Left renal pelvis (tissue), 4 donors: ENCODE results near the gene ZFP36L2. TPM values are rescaled to one million over a fixed set of nuclear protein-coding genes. Genes with fewer than 3 reads are reported as not detected.

ENCODE experiments used
- DNase-seq, 4 donors: peaks; one replicate each; pipeline ENCODE4 v3.0.0-alpha.2; 2013; ENCODE audit warnings: low read depth in 4 of 4, low spot score in 3 of 4
- polyA plus RNA-seq, 4 donors: library from polyadenylated mRNA; unstranded; fragments of 120-200 nt; gene quantifications; one replicate each; pipeline ENCODE4 v1.2.1, GENCODE V29; 2013; ENCODE audit not compliant: insufficient read length in 4 of 4

ZFP36L2 gene
- polyA plus RNA-seq, 4 donors = 97.0 to 112 (median 104) TPM

- DNase-seq = no peak
These were observed 1.8 kb downstream of the ZFP36L2 start for GRCh38 chr2:43224571-43225092.

DNA sequence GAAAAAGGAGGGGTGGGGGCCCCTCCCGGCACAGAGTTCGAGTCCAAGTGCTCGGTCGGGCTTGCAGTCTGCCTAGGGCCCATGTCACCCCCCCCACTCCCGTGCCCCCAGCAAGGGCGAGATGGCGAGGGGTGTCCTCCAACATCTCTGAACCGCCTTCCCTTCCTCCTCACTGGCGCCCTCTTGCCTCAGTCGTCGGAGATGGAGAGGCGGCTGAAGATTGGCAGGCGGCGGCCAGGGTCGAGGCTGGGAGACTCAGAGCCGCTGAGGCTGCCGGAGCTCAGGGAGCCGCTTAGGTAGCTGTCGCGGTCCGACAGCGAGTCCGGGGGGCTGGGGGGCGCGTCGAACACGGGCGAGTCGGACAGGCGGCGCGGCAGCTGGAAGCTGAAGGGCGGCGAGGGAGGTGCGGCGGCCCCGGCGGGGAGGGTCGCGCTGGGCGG lies 2.3 kb downstream of the ZFP36L2 start:
- no peak for DNase-seq

DNA sequence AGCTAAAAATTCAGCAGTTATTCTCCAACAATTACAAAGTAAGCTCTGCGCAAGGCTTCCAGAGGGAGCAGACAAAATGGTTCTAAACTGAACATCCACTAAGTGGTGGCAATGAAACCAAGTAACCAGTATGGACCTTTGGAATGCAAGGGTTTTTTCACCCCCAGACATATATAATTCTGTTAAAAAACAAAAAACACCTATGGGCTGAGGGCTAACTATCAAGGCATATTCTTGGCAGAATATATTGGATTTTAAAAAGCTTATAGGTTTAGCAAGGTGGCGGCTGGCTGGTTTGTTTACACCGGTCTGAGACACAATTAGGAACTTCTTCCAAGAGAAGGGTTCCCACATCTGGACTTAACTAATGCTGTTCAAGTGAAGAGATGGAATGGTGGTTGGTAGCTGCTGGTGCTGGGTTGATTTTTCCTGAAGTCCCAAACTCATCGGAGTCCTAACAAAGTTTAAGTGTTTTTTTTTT lies 2.8 kb downstream of the ZFP36L2 start:
- no peak for DNase-seq

GRCh38 chr2:43222475-43223309 lies 3.7 kb downstream of the ZFP36L2 start:
- no peak for DNase-seq

DNA sequence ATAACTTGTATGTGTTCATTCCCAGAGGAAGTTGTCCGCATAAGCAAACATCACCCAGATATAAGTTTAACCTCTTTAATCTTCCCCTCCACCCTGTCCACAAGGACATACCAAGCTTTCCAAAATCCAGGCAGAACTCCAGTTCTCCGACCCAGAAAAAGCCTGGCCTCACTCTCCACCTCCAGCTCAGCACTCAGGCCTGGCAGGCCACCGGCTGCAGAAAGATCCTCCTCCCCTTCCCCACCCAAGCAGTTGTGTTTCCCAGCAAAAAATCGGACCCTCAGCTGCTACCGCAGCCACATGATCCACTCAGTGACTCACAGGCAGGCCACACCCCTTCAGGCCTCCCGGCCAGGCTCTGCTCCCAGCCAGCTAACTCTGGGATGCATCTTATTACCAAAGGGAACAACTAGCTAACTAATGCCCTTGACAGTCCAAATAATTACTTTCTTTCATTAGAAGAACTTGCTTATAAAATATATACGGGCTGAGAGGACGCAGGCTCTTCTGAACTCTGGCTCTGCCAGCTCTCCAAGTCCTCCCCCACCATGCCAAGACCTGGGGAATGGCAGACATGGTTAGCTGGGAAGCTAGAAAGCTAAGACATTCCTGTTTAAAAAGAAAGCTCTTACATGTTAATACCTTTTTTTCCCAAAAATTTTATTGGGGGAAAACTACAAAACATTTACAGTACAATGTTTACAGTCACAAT lies 4.5 kb downstream of the ZFP36L2 start:
- DNase-seq = peak in 1 of 4 donors; percentile 93

- peak in 2 of 4 donors; percentile 89 to 90 for DNase-seq
These were observed 5.2 kb downstream of the ZFP36L2 start for GRCh38 chr2:43221124-43221762.

GRCh38 chr2:43220760-43221123 lies 5.7 kb downstream of the ZFP36L2 start:
- DNase-seq = no peak

GRCh38 chr2:43220229-43220751 lies 6.1 kb downstream of the ZFP36L2 start:
- DNase-seq = no peak

DNA sequence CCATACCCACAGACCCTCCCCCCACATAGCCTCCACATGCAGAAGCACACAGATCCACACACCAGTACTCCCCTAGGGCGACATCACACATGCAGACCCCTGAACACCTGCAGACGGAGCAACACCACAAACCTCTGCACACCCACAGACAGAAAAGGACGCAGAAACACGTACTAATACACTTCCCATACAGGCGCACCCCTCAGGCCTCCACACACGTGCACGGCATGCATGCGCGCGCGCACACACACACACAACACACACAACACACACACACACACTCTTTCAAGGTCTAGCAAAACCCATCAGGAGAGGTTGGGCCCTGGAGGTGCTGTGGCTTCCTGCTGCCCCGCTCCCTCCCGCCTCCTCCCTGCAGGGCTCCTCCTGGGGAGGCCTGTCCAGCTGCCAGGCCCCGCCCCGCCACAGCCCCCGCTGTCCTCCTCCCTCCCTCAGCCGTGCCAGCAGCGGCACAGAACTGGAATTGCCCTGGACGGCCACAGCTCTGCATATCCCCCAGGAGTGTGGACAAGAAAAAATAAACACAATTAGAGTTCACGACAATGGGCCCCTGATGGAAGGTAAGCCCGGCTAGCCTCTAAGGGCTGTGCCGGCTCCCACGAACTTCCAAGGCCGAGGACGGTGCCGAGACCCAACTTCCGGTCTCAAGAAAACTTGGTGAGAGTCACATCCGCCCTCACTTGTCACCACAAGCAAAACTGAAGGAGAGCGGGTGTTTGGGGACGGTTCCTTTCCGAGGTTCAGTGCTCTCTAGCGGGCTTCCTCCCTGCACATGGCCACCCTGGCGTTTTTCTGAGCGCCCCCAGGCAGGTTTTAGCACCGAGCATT lies 6.8 kb downstream of the ZFP36L2 start:
- no peak for DNase-seq

GRCh38 chr2:43218702-43219382 lies 7.6 kb downstream of the ZFP36L2 start:
- no peak for DNase-seq

DNA sequence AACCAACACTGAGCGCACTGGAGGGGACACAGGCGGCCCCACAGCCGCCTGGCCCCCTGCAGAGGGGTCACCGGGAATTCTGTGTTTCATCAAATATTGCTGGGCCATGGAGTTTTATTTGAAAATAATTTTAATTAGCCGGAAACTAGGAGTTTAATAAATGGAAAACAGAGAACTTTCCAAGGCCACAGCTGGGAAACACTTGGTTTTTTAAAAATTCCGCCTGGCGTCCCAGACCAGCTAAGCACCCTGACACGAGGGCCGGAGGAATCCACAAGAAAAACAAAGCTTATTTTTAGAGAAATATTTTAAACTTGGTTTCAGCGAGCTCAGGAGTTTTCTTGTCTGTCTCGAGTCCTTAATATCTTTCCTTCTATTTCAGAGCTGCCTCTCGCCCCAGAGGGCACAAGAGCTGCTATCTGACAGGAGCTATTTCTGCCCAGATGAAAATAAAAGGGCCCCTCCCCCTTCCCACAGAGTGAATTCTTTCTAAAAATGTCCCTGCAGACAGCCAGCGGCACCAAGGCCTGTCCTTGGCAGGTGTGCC lies 8.2 kb downstream of the ZFP36L2 start:
- no peak for DNase-seq

DNA sequence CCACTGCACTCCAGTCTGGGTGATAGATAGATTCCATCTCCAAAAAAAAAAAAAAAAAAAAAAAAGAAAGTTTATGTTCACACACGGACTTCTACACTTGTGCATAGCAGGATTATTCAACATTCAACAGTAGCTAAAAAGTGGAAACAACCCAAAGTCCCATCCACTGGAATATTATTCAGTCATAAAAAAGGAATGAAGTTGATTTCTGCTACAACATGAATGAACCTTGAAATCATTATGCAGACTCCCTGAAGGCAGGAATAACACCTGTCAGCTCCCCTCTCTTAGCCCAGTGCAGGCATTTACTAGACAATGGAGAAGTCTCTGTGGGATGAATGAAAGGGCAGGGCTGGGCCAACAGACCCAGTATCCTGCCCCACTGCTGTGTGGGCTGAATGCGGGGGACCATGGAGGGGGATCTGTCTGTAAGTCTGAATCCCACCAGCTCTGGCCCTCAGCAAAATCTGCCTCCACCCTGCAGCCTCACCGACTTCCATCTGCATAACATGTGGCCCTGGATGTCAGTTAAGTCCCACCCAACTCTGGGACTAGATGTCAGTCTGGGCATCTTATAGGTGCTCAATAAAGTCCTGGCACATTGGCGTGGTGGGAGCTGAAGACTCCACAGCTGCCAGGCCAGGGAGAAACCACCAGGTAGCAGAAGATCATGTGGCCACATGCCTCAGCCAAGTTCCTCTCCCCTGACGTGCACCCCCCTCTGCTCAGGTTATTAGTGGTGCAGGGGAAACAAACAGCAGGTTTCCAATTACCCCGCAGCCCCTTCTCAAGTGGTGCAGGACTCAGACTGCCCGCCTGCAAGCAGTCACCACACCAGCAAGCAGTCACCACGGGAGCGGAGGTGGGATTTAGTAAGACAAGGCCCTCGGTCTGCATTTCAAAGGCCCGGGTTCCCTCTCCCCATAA lies 8.9 kb downstream of the ZFP36L2 start:
- no peak for DNase-seq

DNA sequence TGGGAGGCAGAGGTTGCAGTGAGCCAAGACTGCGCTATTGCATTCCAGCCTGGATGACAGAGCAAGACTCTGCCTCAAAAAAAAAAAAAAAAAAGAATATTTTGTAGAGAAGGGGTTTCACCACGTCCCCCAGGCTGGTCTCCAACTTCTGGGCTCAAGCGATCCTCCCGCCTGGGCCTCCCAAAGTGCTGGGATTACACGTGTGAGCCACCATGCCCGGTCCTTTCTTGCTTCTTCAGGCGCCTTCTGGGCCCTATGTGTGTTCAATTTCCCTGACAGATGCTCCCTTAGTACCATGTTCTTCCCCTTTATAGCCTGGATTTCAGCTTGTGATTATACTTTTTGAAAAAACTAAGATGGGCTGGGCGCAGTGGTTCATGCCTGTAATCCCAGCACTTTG lies 9.8 kb downstream of the ZFP36L2 start:
- no peak for DNase-seq

GRCh38 chr2:43215673-43216255 lies 10.6 kb downstream of the ZFP36L2 start:
- no peak for DNase-seq

GRCh38 chr2:43214253-43214652 lies 12.2 kb downstream of the ZFP36L2 start:
- DNase-seq = no peak

GRCh38 chr2:43212931-43213330 lies 13.5 kb downstream of the ZFP36L2 start:
- DNase-seq = no peak

- no peak for DNase-seq
These were observed 14.1 kb downstream of the ZFP36L2 start for GRCh38 chr2:43212216-43212835.
